K562 (cell line): ENCODE data around the gene UBN2. TPM values are rescaled to one million over a fixed set of nuclear protein-coding genes. Genes with fewer than 3 reads are reported as not detected.

Experiments
- CTCF ChIP-seq, 3 experiments: IDR thresholded peaks in 2 of 3; conservative IDR thresholded peaks in 1 of 3; 2 replicates each; pipeline ENCODE4 v1.5.1; 2011 to 2012; ENCODE audit warnings: low read length in 3 of 3, mild to moderate bottlenecking in 3 of 3, control low read depth in 2 of 3, improper control_type of control experiment in 1 of 3, inconsistent platforms in 1 of 3, low read depth in 1 of 3, mixed read lengths in 1 of 3, moderate library complexity in 1 of 3; ENCODE audit not compliant: insufficient read depth in 2 of 3
- GATAD2B ChIP-seq: fragments of 450-650 bp; IDR thresholded peaks from 2 replicates; pipeline ENCODE4 v1.6.1; 2017; ENCODE audit warnings: mild to moderate bottlenecking, borderline replicate concordance
- GTF2B ChIP-seq: IDR thresholded peaks from 2 replicates; pipeline ENCODE4 v1.6.1; 2011; ENCODE audit not compliant: insufficient read length; ENCODE audit errors: extremely low read depth
- ILK ChIP-seq: fragments of 450-650 bp; IDR thresholded peaks from 2 replicates; pipeline ENCODE4 v1.6.1; 2016; ENCODE audit warnings: missing genetic modification characterization, low read depth, mild to moderate bottlenecking, missing compliant biosample characterization, moderate library complexity, borderline replicate concordance
- KAT2B ChIP-seq: IDR thresholded peaks from one replicate; pipeline ENCODE4 v1.6.1; 2012; ENCODE audit warnings: low read depth, mild to moderate bottlenecking, control low read depth, inconsistent platforms, low read length, moderate library complexity
- NCOA4 ChIP-seq: fragments of 450-650 bp; IDR thresholded peaks from 2 replicates; pipeline ENCODE4 v1.6.1; 2018; ENCODE audit warnings: mild to moderate bottlenecking; ENCODE audit not compliant: partially characterized antibody
- NFRKB ChIP-seq: fragments of 450-650 bp; IDR thresholded peaks from 2 replicates; pipeline ENCODE4 v1.6.1; 2016; ENCODE audit warnings: low read depth
- POLR3G ChIP-seq: IDR thresholded peaks from 2 replicates; pipeline ENCODE4 v1.6.1; 2011; ENCODE audit not compliant: insufficient read length, insufficient replicate concordance; ENCODE audit errors: extremely low read depth
- RAD21 ChIP-seq, 2 experiments: fragments of 250-450 bp in 1 of 2; fragments of 450-650 bp in 1 of 2; sonication (Bioruptor Pico) in 1 of 2; formaldehyde crosslinking in 1 of 2; IDR thresholded peaks in 1 of 2; conservative IDR thresholded peaks in 1 of 2; 2 replicates each; pipeline versions ENCODE4 v1.4.0 to v1.8.0; 2020 to 2022; ENCODE audit warnings: mild to moderate bottlenecking in 2 of 2, moderate library complexity in 1 of 2
- SNIP1 ChIP-seq: fragments of 450-650 bp; IDR thresholded peaks from 2 replicates; pipeline ENCODE4 v1.7.1; 2017; ENCODE audit warnings: low read depth, mild to moderate bottlenecking
- SPI1 ChIP-seq: IDR thresholded peaks from 2 replicates; pipeline ENCODE4 v1.6.1; 2011; ENCODE audit warnings: low read depth, low read length, control low read depth, borderline replicate concordance
- TBP ChIP-seq: optimal IDR thresholded peaks from 2 replicates; pipeline ENCODE3; 2011; ENCODE audit warnings: low read depth, low read length, improper control_type of control experiment
- ZKSCAN1 ChIP-seq: fragments of 150-350 bp; IDR thresholded peaks from 2 replicates; pipeline ENCODE4 v1.6.1; 2016; ENCODE audit warnings: low read depth, low read length
- ZNF212 ChIP-seq: fragments of 450-650 bp; formaldehyde crosslinking; IDR thresholded peaks from 2 replicates; pipeline ENCODE4 v1.4.0; 2020; ENCODE audit warnings: mild to moderate bottlenecking
- ZNF324 ChIP-seq: fragments of 250-450 bp; sonication (Bioruptor Pico); IDR thresholded peaks from 2 replicates; pipeline ENCODE4 v1.4.0; 2020; ENCODE audit warnings: mild to moderate bottlenecking
- ZNF764 ChIP-seq: fragments of 250-450 bp; sonication (Bioruptor Pico); IDR thresholded peaks from 2 replicates; pipeline ENCODE4 v1.4.0; 2020; ENCODE audit warnings: low read depth, mild to moderate bottlenecking, moderate library complexity
- polyA plus RNA-seq, 8 experiments: library from polyadenylated mRNA; depleted of rRNA in 4 of 8; stranded (reverse) in 5 of 8; unstranded in 3 of 8; fragments of >200 nt; fragmentation: Nextera tagmentation in 2 of 8; fragmentation: Illumina TruSeq in 1 of 8; extraction: Ambion mirVana in 2 of 8; extraction: Trizol in 1 of 8; gene quantifications; 2 replicates each; pipeline versions ENCODE4 v1.2.1 to v1.2.3, GENCODE V29; 2011 to 2014; ENCODE audit warnings: inconsistent platforms in 1 of 8, missing spikeins in 1 of 8
- total RNA-seq, 7 experiments: library from RNA; depleted of rRNA in 6 of 7; stranded (reverse); fragments of >200 nt in 6 of 7; fragmentation: Illumina TruSeq in 2 of 7; extraction: Trizol in 2 of 7; gene quantifications; 2 replicates each; pipeline versions ENCODE4 v1.2.1 to v1.2.3, GENCODE V29; 2011 to 2021; ENCODE audit warnings: low replicate concordance in 1 of 7
- TF ChIP-seq, protein P1 (sequence below), 3 experiments: fragments of 200-800 bp in 1 of 3; sonication (Bioruptor generic) in 1 of 3; sonication (generic) in 1 of 3; formaldehyde crosslinking in 1 of 3; IDR thresholded peaks; 2 replicates each; pipeline versions ENCODE4 v1.6.1 to v1.8.0; 2016 to 2022; ENCODE audit warnings: mild to moderate bottlenecking in 2 of 3, missing compliant biosample characterization in 2 of 3, missing genetic modification characterization in 2 of 3, missing genetic modification reagents in 1 of 3
- TF ChIP-seq, protein P2 (sequence below): sonication (generic); formaldehyde crosslinking; IDR thresholded peaks from 2 replicates; pipeline ENCODE4 v1.8.1; 2023; ENCODE audit warnings: mild to moderate bottlenecking, missing genetic modification reagents
- TF ChIP-seq, protein P3 (sequence below): fragments of 450-650 bp; IDR thresholded peaks from 2 replicates; pipeline ENCODE4 v1.6.1; 2018; ENCODE audit warnings: mild to moderate bottlenecking, low read depth; ENCODE audit not compliant: partially characterized antibody

UBN2 gene
- total and polyA plus RNA-seq, 9 of the 15 experiments (the other 6 are each of a cell fraction or from before 2014, with no cell fraction given) = 1.2 to 19.5 (median 9.9) TPM

- TF ChIP-seq CTCF (IDR thresholded peaks at IDR 0.05 in 2 of 3, conservative IDR thresholded peaks at IDR 0.05 in 1 of 3; ENCODE audit: insufficient read depth in 2 of 3, low read depth in 1 of 3, low read length in 3 of 3) (0 out of 6 replicates have a peak, but pooled peaks of 1 of the 3 experiments have one; percentile 1), RAD21 (CRISPR knock-in tag; conservative IDR thresholded peaks at IDR 0.05 in 1 of 2, IDR thresholded peaks at IDR 0.05 in 1 of 2) (no peak; a peak in 1 of 4 replicates), POLR3G (no peak), NCOA4 (no peak), ZKSCAN1 (peak; percentile 57; the same call in 1 of the 2 replicates), TBP (peak; percentile 95), GATAD2B (no peak), ZNF212 (CRISPR knock-in tag) (peak; percentile 85; the same call in 1 of the 2 replicates), NFRKB (peak; percentile 95), ZNF324 (CRISPR knock-in tag) (0 out of 2 replicates have a peak, but pooled peaks have one; percentile 12), SNIP1 (no peak), GTF2B (peak; percentile 66), ILK (no peak), ZNF764 (CRISPR knock-in tag) (0 out of 2 replicates have a peak, but pooled peaks have one; percentile 59), KAT2B (no peak), SPI1 (peak; percentile 96)
- TF ChIP-seq, protein P1, sequence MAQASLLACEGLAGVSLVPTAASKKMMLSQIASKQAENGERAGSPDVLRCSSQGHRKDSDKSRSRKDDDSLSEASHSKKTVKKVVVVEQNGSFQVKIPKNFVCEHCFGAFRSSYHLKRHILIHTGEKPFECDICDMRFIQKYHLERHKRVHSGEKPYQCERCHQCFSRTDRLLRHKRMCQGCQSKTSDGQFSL (CRISPR knock-in tag; IDR thresholded peaks at IDR 0.05) = peak; percentile 87; the same call in 1 of the 2 replicates
- TF ChIP-seq, protein P1 (tag; IDR thresholded peaks at IDR 0.05) = no peak; a peak in 1 of 4 replicates
- TF ChIP-seq, protein P2, sequence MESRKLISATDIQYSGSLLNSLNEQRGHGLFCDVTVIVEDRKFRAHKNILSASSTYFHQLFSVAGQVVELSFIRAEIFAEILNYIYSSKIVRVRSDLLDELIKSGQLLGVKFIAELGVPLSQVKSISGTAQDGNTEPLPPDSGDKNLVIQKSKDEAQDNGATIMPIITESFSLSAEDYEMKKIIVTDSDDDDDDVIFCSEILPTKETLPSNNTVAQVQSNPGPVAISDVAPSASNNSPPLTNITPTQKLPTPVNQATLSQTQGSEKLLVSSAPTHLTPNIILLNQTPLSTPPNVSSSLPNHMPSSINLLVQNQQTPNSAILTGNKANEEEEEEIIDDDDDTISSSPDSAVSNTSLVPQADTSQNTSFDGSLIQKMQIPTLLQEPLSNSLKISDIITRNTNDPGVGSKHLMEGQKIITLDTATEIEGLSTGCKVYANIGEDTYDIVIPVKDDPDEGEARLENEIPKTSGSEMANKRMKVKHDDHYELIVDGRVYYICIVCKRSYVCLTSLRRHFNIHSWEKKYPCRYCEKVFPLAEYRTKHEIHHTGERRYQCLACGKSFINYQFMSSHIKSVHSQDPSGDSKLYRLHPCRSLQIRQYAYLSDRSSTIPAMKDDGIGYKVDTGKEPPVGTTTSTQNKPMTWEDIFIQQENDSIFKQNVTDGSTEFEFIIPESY = peak; percentile 85
- TF ChIP-seq, protein P3, sequence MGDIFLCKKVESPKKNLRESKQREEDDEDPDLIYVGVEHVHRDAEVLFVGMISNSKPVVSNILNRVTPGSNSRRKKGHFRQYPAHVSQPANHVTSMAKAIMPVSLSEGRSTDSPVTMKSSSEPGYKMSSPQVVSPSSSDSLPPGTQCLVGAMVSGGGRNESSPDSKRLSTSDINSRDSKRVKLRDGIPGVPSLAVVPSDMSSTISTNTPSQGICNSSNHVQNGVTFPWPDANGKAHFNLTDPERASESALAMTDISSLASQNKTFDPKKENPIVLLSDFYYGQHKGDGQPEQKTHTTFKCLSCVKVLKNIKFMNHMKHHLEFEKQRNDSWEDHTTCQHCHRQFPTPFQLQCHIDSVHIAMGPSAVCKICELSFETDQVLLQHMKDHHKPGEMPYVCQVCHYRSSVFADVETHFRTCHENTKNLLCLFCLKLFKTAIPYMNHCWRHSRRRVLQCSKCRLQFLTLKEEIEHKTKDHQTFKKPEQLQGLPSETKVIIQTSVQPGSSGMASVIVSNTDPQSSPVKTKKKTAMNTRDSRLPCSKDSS = no peak
Measured at GRCh38 chr7:139230774-139231512, at the start of gene UBN2 (continued).
